GM12891 (cell line): ENCODE measurements around the gene UBE2L6.

Experiments used
- DNase-seq: peaks from one replicate; pipeline ENCODE4 v3.0.0; 2011; ENCODE audit warnings: low spot score; ENCODE audit not compliant: insufficient read length
- FAIRE-seq: peaks from 2 replicates; lab custom pipeline; 2011; peaks lifted over from hg19 to GRCh38; lab: Jason Lieb, UNC
- PAX5 ChIP-seq: IDR thresholded peaks from 2 replicates; pipeline ENCODE4 v1.6.1; 2011; ENCODE audit warnings: low read length, moderate library complexity, mild to moderate bottlenecking; ENCODE audit not compliant: insufficient read depth, severe bottlenecking
- POLR2A ChIP-seq: IDR thresholded peaks from 2 replicates; pipeline ENCODE4 v1.6.1; 2011; ENCODE audit warnings: low read depth, low read length, control low read depth
- POLR2AphosphoS5 ChIP-seq: IDR thresholded peaks from 2 replicates; pipeline ENCODE4 v1.6.1; 2011; ENCODE audit warnings: low read depth, low read length, control low read depth
- POU2F2 ChIP-seq: IDR thresholded peaks from 2 replicates; pipeline ENCODE4 v1.6.1; 2011; ENCODE audit warnings: low read depth, mild to moderate bottlenecking, control low read depth, low read length, moderate library complexity
- SPI1 ChIP-seq: IDR thresholded peaks from 2 replicates; pipeline ENCODE4 v1.6.1; 2011; ENCODE audit warnings: low read depth, low read length, control low read depth
- TAF1 ChIP-seq: IDR thresholded peaks from 2 replicates; pipeline ENCODE4 v1.6.1; 2011; ENCODE audit warnings: low read depth, low read length, control low read depth

The UBE2L6 gene

DNA sequence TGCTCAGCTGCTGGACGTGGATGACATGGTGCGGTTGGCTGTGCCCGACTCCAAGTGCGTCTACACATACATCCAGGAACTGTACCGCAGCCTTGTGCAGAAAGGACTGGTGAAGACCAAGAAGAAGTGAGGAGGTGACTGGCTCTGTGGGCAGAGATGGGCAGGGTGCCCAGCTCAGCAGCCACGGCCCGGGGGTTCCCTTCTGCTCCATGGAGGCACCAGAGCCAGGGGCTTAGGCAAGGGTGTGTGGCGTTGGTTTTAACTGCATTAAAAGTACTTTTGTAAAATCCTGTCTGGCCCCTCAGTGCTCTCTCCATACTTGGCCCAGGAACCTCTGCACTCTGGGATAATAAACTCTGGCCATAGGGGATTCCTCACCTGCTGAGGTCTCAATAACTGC lies 17.5 kb downstream of the UBE2L6 start:
- FAIRE-seq (no peak), DNase-seq (no peak)

GRCh38 chr11:57547854-57548377 lies 19.6 kb downstream of the UBE2L6 start:
- no peak for TF ChIP-seq TAF1
- peak; percentile 92 for TF ChIP-seq SPI1
- no peak for TF ChIP-seq POLR2AphosphoS5
- FAIRE-seq (peak; percentile 94), DNase-seq (peak; percentile 74)

More for the DNA sequence above, 17.5 kb downstream of the UBE2L6 start:
- no peak for TF ChIP-seq POU2F2
- TF ChIP-seq PAX5, result no peak
- no peak for TF ChIP-seq TAF1
- no peak for TF ChIP-seq SPI1
- TF ChIP-seq POLR2AphosphoS5, result no peak
- no peak for TF ChIP-seq POLR2A

DNA sequence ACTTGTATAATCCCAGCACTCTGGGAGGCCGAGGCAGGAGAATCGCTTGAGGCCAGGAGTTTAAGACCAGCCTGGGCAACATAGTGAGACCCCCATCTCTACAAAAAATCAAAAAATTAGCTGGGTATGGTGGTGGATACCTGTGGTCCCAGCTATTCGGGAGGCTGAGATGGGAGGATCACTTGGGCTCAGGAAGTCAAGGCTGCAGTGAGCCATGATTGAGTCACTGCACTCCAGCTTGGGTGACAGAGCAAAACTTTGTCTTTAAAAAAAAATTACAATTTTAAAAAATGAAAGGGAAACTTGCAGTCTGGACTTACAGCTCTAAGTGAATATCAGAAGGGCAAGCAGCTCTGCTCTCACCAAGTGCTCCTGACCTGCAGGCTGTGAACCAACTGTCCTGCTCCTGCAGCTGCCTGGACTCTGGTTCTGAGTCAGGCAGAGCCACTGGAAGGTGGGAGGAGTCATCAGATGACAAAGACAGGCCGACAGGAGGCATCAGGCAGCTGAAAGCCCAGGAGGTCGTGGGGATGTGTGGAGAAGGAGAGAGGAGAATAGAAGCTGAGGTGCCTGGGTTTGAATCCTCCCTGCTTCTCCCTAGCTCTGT lies 20.5 kb downstream of the UBE2L6 start:
- DNase-seq, result peak; percentile 70
- peak; percentile 72 for FAIRE-seq
- TF ChIP-seq SPI1 (no peak), TAF1 (no peak), POU2F2 (no peak), POLR2AphosphoS5 (no peak), PAX5 (no peak), POLR2A (no peak)

- TF ChIP-seq POU2F2 (no peak), SPI1 (no peak), POLR2A (no peak), POLR2AphosphoS5 (no peak), TAF1 (no peak), PAX5 (no peak)
- no peak for FAIRE-seq
- DNase-seq, result no peak
Observed at GRCh38 chr11:57546451-57546850, 21.0 kb downstream of the UBE2L6 start.

DNA sequence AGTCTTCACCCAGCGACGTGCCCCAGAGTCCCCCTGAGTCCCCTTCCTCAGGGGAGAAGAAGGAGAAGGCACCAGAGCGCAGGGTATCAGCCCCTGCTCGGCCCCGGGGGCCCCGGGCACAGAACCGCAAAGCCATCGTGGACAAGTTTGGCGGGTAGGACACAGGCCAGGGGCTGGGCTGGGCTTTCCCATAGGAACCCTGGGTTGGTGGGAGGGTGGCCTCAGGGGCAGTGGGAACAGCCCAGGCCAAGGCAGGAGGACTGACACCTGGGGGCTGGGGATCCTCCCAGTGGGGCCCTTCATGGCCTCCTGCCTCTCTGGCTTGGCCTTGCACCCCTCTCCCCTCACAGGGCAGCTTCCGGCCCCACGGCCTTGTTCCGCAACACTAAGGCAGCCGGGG lies 21.6 kb downstream of the UBE2L6 start:
- DNase-seq (no peak), FAIRE-seq (no peak)
- no peak for TF ChIP-seq POLR2A
- no peak for TF ChIP-seq SPI1
- no peak for TF ChIP-seq PAX5
- no peak for TF ChIP-seq POU2F2
- no peak for TF ChIP-seq POLR2AphosphoS5
- TF ChIP-seq TAF1, result no peak

DNA sequence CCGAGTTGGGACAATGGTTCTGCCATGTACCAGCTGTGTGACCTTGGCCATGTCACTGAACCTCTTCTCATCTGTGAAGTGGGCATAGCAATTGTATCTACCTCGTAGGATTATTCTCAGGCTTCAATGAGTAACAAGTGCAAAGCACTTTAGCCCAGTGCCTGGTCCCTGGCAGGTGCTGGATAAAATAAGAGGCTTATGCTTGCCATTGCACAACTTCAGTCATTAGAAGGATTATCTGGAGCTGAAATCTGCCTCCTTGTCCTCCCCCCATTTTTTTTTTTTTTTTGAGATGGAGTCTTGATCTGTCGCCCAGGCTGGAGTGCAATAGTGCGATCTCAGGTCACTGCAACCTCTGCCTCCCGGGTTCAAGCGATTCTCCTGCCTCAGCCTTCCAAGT lies 22.9 kb downstream of the UBE2L6 start:
- FAIRE-seq, result no peak
- DNase-seq, result no peak

GRCh38 chr11:57543593-57543992 lies 23.9 kb downstream of the UBE2L6 start:
- no peak for DNase-seq
- no peak for TF ChIP-seq POLR2AphosphoS5
- TF ChIP-seq POLR2A, result no peak
- TF ChIP-seq POU2F2, result no peak
- TF ChIP-seq TAF1, result no peak
- no peak for TF ChIP-seq PAX5
- TF ChIP-seq SPI1, result no peak
- no peak for FAIRE-seq

More for the DNA sequence above, 22.9 kb downstream of the UBE2L6 start:
- no peak for TF ChIP-seq POLR2A
- TF ChIP-seq POLR2AphosphoS5, result no peak
- TF ChIP-seq PAX5, result no peak
- TF ChIP-seq TAF1, result no peak
- TF ChIP-seq SPI1, result no peak
- no peak for TF ChIP-seq POU2F2

DNA sequence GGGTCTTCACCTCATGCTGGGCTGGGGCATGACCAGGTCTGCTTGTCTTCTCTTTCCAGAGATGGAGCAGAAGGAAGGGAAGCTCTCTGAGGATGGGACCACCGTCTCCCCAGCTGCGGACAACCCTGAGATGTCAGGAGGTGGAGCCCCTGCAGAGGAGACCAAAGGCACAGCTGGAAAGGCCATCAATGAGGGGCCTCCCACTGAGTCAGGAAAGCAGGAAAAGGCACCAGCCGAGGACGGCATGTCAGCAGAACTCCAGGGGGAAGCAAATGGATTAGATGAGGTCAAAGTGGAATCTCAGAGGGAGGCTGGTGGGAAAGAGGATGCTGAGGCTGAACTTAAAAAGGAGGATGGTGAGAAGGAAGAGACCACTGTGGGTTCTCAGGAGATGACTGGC lies 24.9 kb downstream of the UBE2L6 start:
- FAIRE-seq, result no peak
- TF ChIP-seq PAX5, result no peak
- no peak for TF ChIP-seq TAF1
- no peak for TF ChIP-seq SPI1
- no peak for TF ChIP-seq POLR2AphosphoS5
- TF ChIP-seq POLR2A, result no peak
- no peak for TF ChIP-seq POU2F2
- no peak for DNase-seq

DNA sequence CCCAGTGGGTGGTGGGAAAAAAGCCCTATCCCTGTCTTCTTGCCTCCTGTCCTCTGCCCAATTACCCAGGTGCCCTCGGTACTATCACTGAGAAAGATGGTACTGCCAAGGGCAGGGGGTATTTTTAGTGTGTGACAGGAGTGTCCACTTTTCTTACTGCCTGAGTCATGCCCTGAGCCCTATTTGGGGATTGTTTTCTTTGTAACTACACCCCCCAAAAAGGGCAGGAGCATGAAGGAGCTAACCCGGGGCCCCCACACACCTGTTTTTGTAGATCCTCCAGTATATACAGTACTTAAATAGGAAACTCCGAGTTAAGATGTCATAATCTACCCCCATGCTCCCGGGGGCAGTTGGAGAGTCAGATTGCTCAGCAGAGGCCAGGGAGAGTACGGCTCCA lies 26.3 kb downstream of the UBE2L6 start:
- TF ChIP-seq POU2F2, result no peak
- TF ChIP-seq TAF1, result no peak
- no peak for TF ChIP-seq POLR2AphosphoS5
- TF ChIP-seq PAX5, result no peak
- no peak for TF ChIP-seq SPI1
- no peak for TF ChIP-seq POLR2A
- no peak for DNase-seq
- FAIRE-seq, result no peak

DNA sequence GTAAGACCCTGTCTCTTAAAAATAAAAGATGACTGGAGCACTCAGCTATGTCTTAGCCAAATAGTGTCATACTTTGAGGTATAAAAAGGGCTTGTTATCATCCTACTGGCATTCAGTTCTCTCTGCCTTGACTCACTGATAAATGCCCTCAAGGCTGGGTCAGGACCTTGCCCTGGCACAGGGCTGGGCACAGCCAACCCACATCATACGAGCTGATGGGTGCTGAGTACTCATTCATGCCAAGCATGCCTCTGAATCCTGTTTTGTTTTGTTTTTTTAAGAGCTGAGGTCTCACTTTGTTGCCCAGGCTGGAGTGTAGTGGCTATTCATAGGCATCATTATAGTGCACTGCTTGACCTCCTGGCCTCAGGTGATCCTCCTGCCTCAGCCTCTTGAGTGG lies 28.1 kb downstream of the UBE2L6 start:
- TF ChIP-seq SPI1, result no peak
- TF ChIP-seq PAX5, result no peak
- TF ChIP-seq POU2F2, result no peak
- no peak for TF ChIP-seq POLR2AphosphoS5
- TF ChIP-seq POLR2A, result no peak
- no peak for TF ChIP-seq TAF1
- FAIRE-seq (peak; percentile 9), DNase-seq (no peak)
